ENCODE results near the gene FNTB. TPM values are rescaled to one million over a fixed set of nuclear protein-coding genes. Genes with fewer than 3 reads are reported as not detected.

Gene FNTB
- total and polyA plus RNA-seq, 2 of the 13 experiments (the other 11 are each of a cell fraction or from before 2014, with no cell fraction given): 23.6 to 28.5 TPM

- TF ChIP-seq FOXP1 (IDR thresholded peaks at IDR 0.05) (no peak), FOXP1 (CRISPR knock-in tag; IDR thresholded peaks at IDR 0.05) (no peak), RBM22 (optimal IDR thresholded peaks at IDR 0.05; ENCODE audit: low read length) (peak; percentile 81)
Observed at GRCh38 chr14:64940336-64940910, 46.3 kb upstream of the FNTB start (continued).

GRCh38 chr14:64942531-64943111 lies 44.1 kb upstream of the FNTB start, which contains the start of gene GPX2:
TSS of gene GPX2 (minus strand) at chr14:64942745. CDS start at chr14:64942726, 19 bp downstream.
- no peaks in the 10 kb centered on the region; the same call in 1 of the 2 replicates for H4K20me1 ChIP-seq (ENCODE audit: insufficient read depth, low read length)
- ChIA-PET CTCF (ENCODE audit: low intra/inter-chr PET ratio, low total read pairs) (no interaction called here), POLR2A (interaction anchor here (0.7 to 6.0 kb wide), 13 partner anchors 11 to 439 kb away, joined by 3 to 54 read pairs (median 4); partner anchors contain the start of genes CHURC1, FNTB and RAB15)
- DNase-seq (ENCODE audit: low spot score) (peak; percentile 98), ATAC-seq (peak; percentile 80), FAIRE-seq (peak; percentile 94)
- no peaks in the 10 kb centered on the region; a peak in 1 of 5 replicates for H3K27me3 ChIP-seq (ENCODE audit: control insufficient read depth in 1 of 2, insufficient read depth in 2 of 2, low read length in 2 of 2)
- no peak within 1 kb of the TSS for H2AFZ ChIP-seq (ENCODE audit: low read length)
- H3K4me2 ChIP-seq (ENCODE audit: low read depth, low read length): peak within 1 kb of the TSS; percentile 97
- peaks cover 0 to 2% of the 10 kb centered on the region in 2 experiments; a peak in 2 of 5 replicates for H3K36me3 ChIP-seq (replicated peaks in 1 of 2; ENCODE audit: control insufficient read depth in 1 of 2, insufficient read depth in 2 of 2, low read length in 2 of 2)
- under 1% methylated on average over 13 of the region's 13 CpGs for WGBS (ENCODE audit: low lambda C conversion rate)
- H3K4me3 ChIP-seq (replicated peaks in 1 of 3; ENCODE audit: insufficient read depth in 1 of 3, low read depth in 2 of 3, low read length in 3 of 3): peak within 1 kb of the TSS; percentile 67 to 89 (median 76)
- peaks cover 98% of the 10 kb centered on the region for H3K4me1 ChIP-seq (ENCODE audit: insufficient read depth, low read length)
- H3K27ac ChIP-seq (ENCODE audit: extremely low read length, insufficient read depth, low read length): peak within 1 kb of the TSS; percentile 92
- H3K9ac ChIP-seq (ENCODE audit: insufficient read depth, low read depth, low read length): peak within 1 kb of the TSS; percentile 89
- H3K9me3 ChIP-seq (ENCODE audit: low read length): no peaks in the 10 kb centered on the region
- in situ Hi-C loops (cut with HindIII; ENCODE audit: extremely low pct_ligation_motif_present, low pct_unique_long_range_greater_than_20kb): no loop called here
- peaks cover 28% of the 10 kb centered on the region for H3K79me2 ChIP-seq (ENCODE audit: insufficient read depth, low read length)
- intact Hi-C loops (cut with micrococcal nuclease; ENCODE audit: unreplicated experiment): loop anchor here (1.0 kb wide), 1 partner anchor 41 kb away; no protein-coding TSS in a partner anchor
- BruUV-seq (replicated peaks): no TSS peak
- TF ChIP-seq TSC22D2 (CRISPR knock-in tag; IDR thresholded peaks at IDR 0.05; ENCODE audit: borderline replicate concordance): peak; percentile 72; the same call in 1 of the 2 replicates
- no peak for TF ChIP-seq POGZ (CRISPR knock-in tag; IDR thresholded peaks at IDR 0.05)
- TF ChIP-seq AKAP8 (CRISPR knock-in tag; IDR thresholded peaks at IDR 0.05): 0 out of 2 replicates have a peak, but pooled peaks have one; percentile 47
- no peak for TF ChIP-seq FOXC1 (CRISPR knock-in tag; IDR thresholded peaks at IDR 0.05; ENCODE audit: borderline replicate concordance)
- 0 out of 2 replicates have a peak, but pooled peaks have one; percentile 3 for TF ChIP-seq POGK (CRISPR knock-in tag; conservative IDR thresholded peaks at IDR 0.05)
- TF ChIP-seq ZFP1 (CRISPR knock-in tag; IDR thresholded peaks at IDR 0.05): peak; percentile 44; the same call in 1 of the 2 replicates
- TF ChIP-seq FOXK1 (CRISPR knock-in tag; IDR thresholded peaks at IDR 0.05; ENCODE audit: borderline replicate concordance, low read depth): peak; percentile 49; the same call in 1 of the 2 replicates
- peak; percentile 56; the same call in 1 of the 2 replicates for TF ChIP-seq ZNF343 (CRISPR knock-in tag; IDR thresholded peaks at IDR 0.05)
- no peak for TF ChIP-seq SP1 (IDR thresholded peaks at IDR 0.05)
- TF ChIP-seq SP1 (CRISPR knock-in tag; IDR thresholded peaks at IDR 0.05): peak; percentile 49; the same call in 1 of the 2 replicates
- TF ChIP-seq FOSL2 (CRISPR knock-in tag; IDR thresholded peaks at IDR 0.05): peak; percentile 57
- TF ChIP-seq ERF (CRISPR knock-in tag; IDR thresholded peaks at IDR 0.05): peak; percentile 77; the same call in 1 of the 2 replicates
- peak; percentile 50; the same call in 1 of the 2 replicates for TF ChIP-seq ZC3H4 (CRISPR knock-in tag; IDR thresholded peaks at IDR 0.05; ENCODE audit: borderline replicate concordance)
- peak; percentile 78 for TF ChIP-seq MAFF (IDR thresholded peaks at IDR 0.05; ENCODE audit: low read depth, low read length)
- TF ChIP-seq PITX1 (CRISPR knock-in tag; IDR thresholded peaks at IDR 0.05): peak; percentile 78; the same call in 1 of the 2 replicates
- TF ChIP-seq DR1 (CRISPR knock-in tag; IDR thresholded peaks at IDR 0.05): peak; percentile 97
- TF ChIP-seq KMT2A (CRISPR knock-in tag; IDR thresholded peaks at IDR 0.05): peak; percentile 78
- peak; percentile 77 for TF ChIP-seq PHF21A (CRISPR knock-in tag; IDR thresholded peaks at IDR 0.05)
- peak; percentile 83 for TF ChIP-seq ARID3A (IDR thresholded peaks at IDR 0.05; ENCODE audit: low read depth, low read length)
